ENCODE measurements around the gene DOCK4. TPM values are rescaled to one million over a fixed set of nuclear protein-coding genes. Genes with fewer than 3 reads are reported as not detected.

DOCK4 gene
- total RNA-seq, 1 donor from 2014 or later: 29.7 TPM

- no peak for DNase-seq
Measured at GRCh38 chr7:112214883-112215282, 8.7 kb upstream of the DOCK4 start.

GRCh38 chr7:112214268-112214667, 8.1 kb upstream of the DOCK4 start:
- DNase-seq: no peak

DNA sequence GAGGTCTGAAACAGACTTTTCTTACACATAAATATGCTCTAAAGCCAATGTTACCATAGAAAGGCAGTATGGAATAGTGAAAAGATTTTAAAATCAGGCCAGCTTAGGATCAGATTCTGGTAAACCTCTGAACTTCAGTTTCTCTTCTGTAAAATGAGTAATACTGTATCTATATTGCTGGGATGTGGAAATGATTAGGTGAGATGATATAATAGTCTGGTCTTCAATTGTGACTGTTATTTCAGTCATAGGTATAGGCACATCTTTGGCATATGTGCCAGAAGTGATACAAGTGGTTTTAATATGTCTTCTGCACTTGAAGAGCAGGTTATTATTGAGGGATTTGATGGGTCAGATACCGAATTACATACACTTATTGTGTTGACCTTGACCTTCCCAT, 7.5 kb upstream of the DOCK4 start:
- no peak for DNase-seq

- DNase-seq: no peak
Measured at GRCh38 chr7:112212571-112212970, 6.4 kb upstream of the DOCK4 start.

DNA sequence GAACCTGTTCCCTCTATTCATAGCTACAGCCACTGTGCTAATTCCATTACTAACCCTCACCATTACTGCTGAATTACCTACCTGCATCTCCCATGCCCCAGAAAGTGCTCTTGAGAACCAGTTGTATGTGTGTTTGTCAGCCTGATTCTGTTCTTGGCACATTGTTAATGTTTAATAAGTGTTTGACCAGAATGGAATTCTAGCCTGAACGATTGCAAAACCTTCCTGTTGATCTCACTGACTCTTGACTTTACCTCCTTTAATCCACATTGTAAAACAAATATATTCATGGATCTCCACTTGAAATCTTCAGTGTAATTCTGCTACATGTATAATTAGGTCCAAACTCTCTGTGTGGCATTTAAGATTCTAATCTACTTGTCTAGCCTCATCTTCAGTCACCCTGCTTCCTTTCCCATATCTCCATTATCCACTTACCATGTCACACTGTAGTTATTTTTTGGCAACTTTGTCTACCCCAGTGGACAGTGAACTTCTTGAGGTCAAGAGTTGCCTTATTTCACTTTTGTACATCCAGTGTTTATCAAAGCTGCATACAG, 5.2 kb upstream of the DOCK4 start:
- no peak for DNase-seq

DNA sequence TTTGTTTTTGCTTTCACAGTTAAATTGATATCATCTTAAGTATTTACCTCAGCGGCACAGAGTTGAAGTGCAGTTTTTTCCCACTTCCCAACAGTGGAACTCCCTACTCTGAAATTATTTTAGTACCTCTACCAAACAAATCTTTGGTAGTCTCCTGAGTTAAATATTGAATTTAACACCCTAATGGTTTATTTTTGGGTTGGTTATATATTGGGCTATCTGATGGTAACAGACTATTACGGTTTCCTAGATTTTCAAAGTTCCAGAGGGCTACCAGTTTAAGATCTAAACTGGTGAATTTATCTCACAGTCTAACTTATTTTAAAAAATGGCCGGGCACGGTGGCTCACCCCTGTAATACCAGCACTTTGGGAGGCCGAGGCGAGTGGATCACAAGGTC, 1.6 kb upstream of the DOCK4 start:
- DNase-seq: no peak

DNA sequence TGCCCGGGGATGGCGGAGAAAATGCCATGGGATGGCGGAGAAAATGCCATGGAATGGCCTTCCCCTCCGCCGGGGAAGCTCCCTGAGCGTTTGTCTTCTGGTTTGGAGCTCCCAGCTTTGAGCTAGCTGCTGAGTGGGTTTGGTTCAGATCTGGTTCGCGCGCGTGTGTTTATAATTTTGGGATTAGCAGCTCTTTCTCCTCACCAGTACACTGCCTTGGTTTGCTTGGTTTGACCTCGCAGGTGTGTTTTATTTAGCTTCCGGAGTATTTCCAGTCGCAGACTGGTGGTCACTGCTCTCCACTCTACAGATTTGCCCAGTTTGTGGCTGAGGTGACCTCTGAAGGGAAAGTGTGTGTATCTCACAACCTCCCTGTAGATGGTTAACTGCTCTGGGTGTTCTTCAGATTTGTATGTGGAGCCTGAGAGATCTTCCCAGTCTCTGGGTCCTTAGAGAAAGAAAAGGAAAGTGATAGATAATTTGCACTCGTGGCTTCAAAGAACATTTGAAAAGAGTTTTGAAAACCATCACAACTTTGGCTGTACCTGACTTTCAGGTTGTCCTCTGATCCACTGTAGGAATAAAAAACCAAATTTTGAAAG, 893 bp upstream of the DOCK4 start:
- DNase-seq: peak; percentile 34

DNA sequence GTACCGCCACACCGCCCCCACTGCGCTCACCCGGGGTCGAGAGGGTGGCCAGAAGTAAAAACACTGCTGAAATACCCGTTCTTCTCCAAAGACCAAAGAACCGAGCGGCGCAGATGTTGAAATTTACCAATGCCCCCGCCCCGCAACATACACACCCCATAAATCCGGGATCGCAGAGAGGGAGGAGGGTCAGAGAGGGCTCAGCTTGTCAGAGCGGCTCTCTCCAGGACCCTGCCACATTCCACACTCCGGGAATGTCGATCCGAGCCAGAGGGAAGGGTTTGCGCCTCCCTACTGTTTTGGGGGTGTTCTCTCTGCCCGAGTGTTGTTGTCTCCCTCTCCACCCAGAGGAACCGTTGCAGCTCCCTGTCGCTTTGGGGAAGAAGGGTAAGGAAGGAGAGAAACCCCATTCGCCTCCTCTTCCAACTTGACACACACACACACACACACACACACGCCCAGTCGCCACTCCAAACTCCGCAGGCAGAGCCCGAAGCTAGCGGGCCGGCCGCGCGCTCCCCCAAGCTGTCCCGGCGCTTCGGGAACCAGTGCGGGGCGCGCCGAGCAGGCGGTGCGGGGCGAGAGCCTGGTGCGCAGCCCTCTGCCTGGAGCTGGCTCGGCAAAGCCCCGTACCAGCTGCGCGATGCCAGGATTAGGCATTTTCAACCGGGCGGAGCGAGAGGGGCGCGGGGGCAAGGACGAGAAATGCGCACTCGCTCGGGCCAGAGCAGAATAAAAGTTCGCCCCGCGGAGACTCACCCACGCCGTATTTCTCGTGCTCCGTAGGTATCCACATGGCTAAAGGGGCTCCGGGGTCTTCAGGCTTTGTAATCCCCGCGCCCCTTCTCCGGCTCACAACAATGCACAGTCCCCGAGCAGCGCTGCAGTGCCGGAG, 609 bp downstream of the DOCK4 start:
- peak; percentile 54 for DNase-seq

GRCh38 chr7:112204499-112205342, 1.5 kb downstream of the DOCK4 start:
- peak; percentile 44 for DNase-seq

DNA sequence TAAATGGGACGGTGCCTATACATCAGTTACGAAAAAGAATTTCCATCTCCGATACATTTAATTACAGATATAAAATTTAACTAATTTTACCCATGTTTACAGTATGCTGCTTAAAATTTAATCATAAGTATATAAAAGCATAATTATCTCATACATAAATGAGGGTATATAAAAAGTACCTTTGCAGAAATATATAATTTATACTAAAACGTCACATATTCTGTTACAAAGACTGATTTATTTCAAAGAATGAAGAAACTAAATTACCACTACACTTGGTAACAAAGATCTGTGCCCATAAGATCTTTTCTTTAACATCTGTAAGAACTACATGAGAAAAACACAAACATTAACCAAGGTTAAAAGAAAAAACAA, 2.8 kb downstream of the DOCK4 start:
- no peak for DNase-seq

GRCh38 chr7:112202816-112203215, 3.4 kb downstream of the DOCK4 start:
- DNase-seq: no peak

DNA sequence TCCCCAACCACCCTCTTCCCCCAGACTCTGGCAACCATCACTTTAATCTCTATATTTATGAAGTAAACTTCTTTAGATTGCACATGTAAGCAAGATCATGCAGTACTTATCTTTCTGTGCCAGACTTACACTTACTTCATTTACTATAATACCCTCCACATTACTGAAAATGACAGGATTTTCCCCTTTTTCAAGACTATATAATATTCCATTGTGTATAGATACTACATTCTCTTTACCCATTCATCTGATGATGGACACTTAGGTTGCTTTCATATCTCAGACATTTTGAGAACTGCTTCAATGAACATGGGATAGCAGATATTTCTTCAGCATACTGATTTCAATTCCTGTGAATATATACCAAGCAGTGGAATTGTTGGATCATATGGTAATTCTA, 4.4 kb downstream of the DOCK4 start:
- no peak for DNase-seq

DNA sequence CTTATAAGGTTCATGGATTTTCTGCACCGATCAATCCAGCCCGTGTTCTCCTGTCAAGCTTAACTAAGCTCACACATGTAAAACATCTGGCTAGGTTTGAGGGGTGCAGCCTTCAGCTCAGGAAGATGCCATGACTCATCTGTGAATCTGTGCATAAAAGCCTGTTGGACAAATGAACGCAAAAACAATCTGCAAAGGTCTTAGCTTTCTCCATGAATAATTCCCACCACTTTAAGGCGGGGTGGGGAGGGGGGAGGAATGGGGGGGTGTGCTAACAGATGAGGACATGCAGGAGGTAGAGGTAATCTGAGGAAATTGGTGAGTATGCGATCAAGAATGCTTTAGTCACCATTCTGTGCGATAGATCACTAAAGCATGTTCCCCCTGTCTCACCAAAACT, 4.8 kb downstream of the DOCK4 start:
- no peak for DNase-seq

GRCh38 chr7:112199672-112200071, 6.5 kb downstream of the DOCK4 start:
- no peak for DNase-seq

GRCh38 chr7:112199035-112199655, 7.1 kb downstream of the DOCK4 start:
- no peak for DNase-seq

GRCh38 chr7:112197322-112197721, 8.9 kb downstream of the DOCK4 start:
- no peak for DNase-seq

GRCh38 chr7:112195717-112196116, 10.5 kb downstream of the DOCK4 start:
- no peak for DNase-seq

- DNase-seq: no peak
Measured at GRCh38 chr7:112193915-112194502, 12.2 kb downstream of the DOCK4 start.

GRCh38 chr7:112192236-112193154, 13.7 kb downstream of the DOCK4 start:
- DNase-seq: no peak

GRCh38 chr7:112190120-112190519, 16.1 kb downstream of the DOCK4 start:
- DNase-seq: no peak

DNA sequence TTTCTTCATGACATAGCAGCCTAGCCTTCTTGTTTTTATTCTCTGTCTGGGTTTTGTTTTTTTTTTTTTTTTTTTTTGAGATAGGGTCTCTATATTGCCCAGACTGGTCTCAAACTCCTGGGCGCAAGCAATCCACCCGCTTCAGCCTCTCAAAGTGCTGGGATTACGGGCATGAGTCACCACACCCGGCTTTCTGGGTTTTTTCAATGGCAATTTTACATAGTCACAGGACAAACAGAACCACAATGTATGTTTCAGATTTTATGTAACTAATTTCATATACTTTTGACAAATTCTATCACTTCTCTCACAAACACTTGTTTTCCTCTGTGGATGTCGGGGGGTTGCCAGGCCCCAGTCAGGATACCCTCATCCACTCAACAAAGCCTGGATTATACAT, 16.5 kb downstream of the DOCK4 start:
- no peak for DNase-seq
